SJSA1 (cell line): ENCODE results near the gene KLHL24. TPM values are rescaled to one million over a fixed set of nuclear protein-coding genes. Genes with fewer than 3 reads are reported as not detected.
"Not testable (repeated sequence)": the region's sequence is repeated elsewhere in the genome, so short reads cannot be mapped to it uniquely, and the experiment has no call there.

Experiments
- DNase-seq, 2 experiments: peaks; one replicate each; pipeline ENCODE4 v3.0.0-alpha.2; 2015 to 2020; ENCODE audit warnings: low spot score in 2 of 2, low read depth in 1 of 2
- H3K27ac ChIP-seq: fragments of 250-450 bp; sonication (Bioruptor Pico); 2 replicates; pipeline ENCODE4 v1.5.1; 2020; ENCODE audit warnings: mild to moderate bottlenecking, moderate library complexity
- H3K27me3 ChIP-seq: fragments of 250-450 bp; sonication (Bioruptor Pico); replicated peaks from 2 replicates; pipeline ENCODE4 v1.5.1; 2020; ENCODE audit warnings: mild to moderate bottlenecking, moderate library complexity
- H3K36me3 ChIP-seq: fragments of 250-450 bp; sonication (Bioruptor Pico); 2 replicates; pipeline ENCODE4 v1.5.1; 2020; ENCODE audit warnings: mild to moderate bottlenecking
- H3K4me1 ChIP-seq: fragments of 250-450 bp; sonication (Bioruptor Pico); replicated peaks from 2 replicates; pipeline ENCODE4 v1.6.1; 2021; ENCODE audit warnings: mild to moderate bottlenecking
- H3K4me3 ChIP-seq: fragments of 250-450 bp; sonication (Bioruptor Pico); 2 replicates; pipeline ENCODE4 v1.5.1; 2020; ENCODE audit warnings: mild to moderate bottlenecking
- H3K9me3 ChIP-seq: fragments of 250-450 bp; sonication (Bioruptor Pico); replicated peaks from 2 replicates; pipeline ENCODE4 v1.5.1; 2020; ENCODE audit warnings: mild to moderate bottlenecking
- total RNA-seq: library from RNA; depleted of rRNA; stranded (reverse); fragments of >200 nt; shearing (Covaris generic); gene quantifications from 2 replicates; pipeline ENCODE4 v1.2.3, GENCODE V29; 2014

Gene KLHL24
- total RNA-seq, 1 experiment from 2014 or later = 5.9 TPM

- Histone ChIP-seq H3K4me1 (peaks cover 4% of the 10 kb centered on the region; the same call in 1 of the 2 replicates), H3K27ac (no peak overlapping the region), H3K27me3 (no peaks in the 10 kb centered on the region), H3K4me3 (no peak overlapping the region), H3K36me3 (no peaks in the 10 kb centered on the region), H3K9me3 (no peaks in the 10 kb centered on the region)
- no peak for DNase-seq
These were observed 57.0 kb downstream of the KLHL24 start for GRCh38 chr3:183692436-183692835.

DNA sequence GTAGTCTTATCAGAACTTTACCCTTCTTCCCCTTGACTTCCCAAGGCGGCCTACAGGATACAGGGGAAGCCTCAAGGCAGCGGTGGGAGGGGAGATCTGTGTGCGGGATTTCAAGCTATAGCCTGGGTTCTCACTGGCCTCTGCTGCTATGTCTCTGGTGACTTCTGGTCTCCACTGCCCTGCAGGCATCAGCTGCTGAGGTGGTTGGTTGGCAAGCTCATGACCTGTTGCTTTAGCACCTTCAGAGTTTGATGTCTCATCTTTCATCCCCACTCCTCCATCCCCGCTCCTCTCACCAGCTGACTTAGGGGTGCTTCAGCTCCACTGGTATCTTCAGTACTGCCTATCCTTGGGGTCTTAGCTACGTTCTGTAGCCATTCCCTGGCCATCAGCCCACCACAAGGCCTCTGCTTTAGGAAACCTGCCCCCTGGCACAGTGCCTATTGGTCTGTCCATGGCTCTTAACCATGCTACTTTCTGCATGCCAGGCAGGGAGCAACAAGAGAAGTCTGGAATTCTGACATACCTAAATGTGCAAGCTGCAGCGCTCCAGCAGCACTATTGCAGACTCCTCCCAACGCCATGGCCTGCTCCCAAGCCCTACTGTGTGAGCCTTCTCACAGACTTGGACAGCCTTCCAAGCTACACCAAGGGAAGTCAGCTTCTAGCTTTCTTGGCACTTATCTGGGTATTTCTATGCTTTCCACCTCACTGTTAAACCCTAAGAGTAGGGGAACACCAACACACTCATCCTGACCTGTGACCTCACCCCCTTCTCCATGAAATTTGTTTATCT is 60.3 kb downstream of the KLHL24 start:
- DNase-seq = no peak
- no peaks in the 10 kb centered on the region for H3K27me3 ChIP-seq
- H3K4me1 ChIP-seq = peaks cover 4% of the 10 kb centered on the region; the same call in 1 of the 2 replicates
- no peak overlapping the region for H3K27ac ChIP-seq
- peaks cover 6% of the 10 kb centered on the region for H3K36me3 ChIP-seq
- H3K4me3 ChIP-seq = no peak overlapping the region
- 0 out of 2 replicates have a peak, but pooled peaks cover 2% of the 10 kb centered on the region for H3K9me3 ChIP-seq

GRCh38 chr3:183697123-183697609 is 61.7 kb downstream of the KLHL24 start:
- Histone ChIP-seq H3K4me1 (peaks cover 4% of the 10 kb centered on the region; the same call in 1 of the 2 replicates), H3K36me3 (peaks cover 6% of the 10 kb centered on the region), H3K27me3 (no peaks in the 10 kb centered on the region), H3K4me3 (peak overlapping the region; percentile 100), H3K9me3 (0 out of 2 replicates have a peak, but pooled peaks cover 2% of the 10 kb centered on the region), H3K27ac (no peak overlapping the region; the same call in 1 of the 2 replicates)
- no peak for DNase-seq

GRCh38 chr3:183697610-183698317 is 62.3 kb downstream of the KLHL24 start, which contains the start of gene YEATS2:
Gene YEATS2, plus strand, starts transcription at chr3:183697797. Its CDS starts 17,366 bp downstream, at chr3:183715163.
- Histone ChIP-seq H3K27me3 (no peaks in the 10 kb centered on the region), H3K9me3 (0 out of 2 replicates have a peak, but pooled peaks cover 2% of the 10 kb centered on the region), H3K36me3 (peaks cover 6% of the 10 kb centered on the region), H3K4me3 (peak within 1 kb of the TSS; percentile 100), H3K4me1 (peaks cover 4% of the 10 kb centered on the region; the same call in 1 of the 2 replicates), H3K27ac (peak within 1 kb of the TSS; percentile 87)
- peak; percentile 57 to 71 for DNase-seq

- H3K4me3 ChIP-seq = peak overlapping the region; percentile 100
- no peaks in the 10 kb centered on the region for H3K27me3 ChIP-seq
- peaks cover 4% of the 10 kb centered on the region; the same call in 1 of the 2 replicates for H3K4me1 ChIP-seq
- DNase-seq = peak; percentile 15 to 40
- H3K9me3 ChIP-seq = 0 out of 2 replicates have a peak, but pooled peaks cover 2% of the 10 kb centered on the region
- peak overlapping the region; percentile 87 for H3K27ac ChIP-seq
- peaks cover 6% of the 10 kb centered on the region for H3K36me3 ChIP-seq
These were observed 62.9 kb downstream of the KLHL24 start for GRCh38 chr3:183698318-183698751.

- H3K27me3 ChIP-seq = no peaks in the 10 kb centered on the region
- peaks cover 6% of the 10 kb centered on the region for H3K36me3 ChIP-seq
- peaks cover 4% of the 10 kb centered on the region; the same call in 1 of the 2 replicates for H3K4me1 ChIP-seq
- no peak for DNase-seq
- no peak overlapping the region for H3K27ac ChIP-seq
- H3K4me3 ChIP-seq = peak overlapping the region; percentile 100
- H3K9me3 ChIP-seq = 0 out of 2 replicates have a peak, but pooled peaks cover 2% of the 10 kb centered on the region
These were observed 63.3 kb downstream of the KLHL24 start for GRCh38 chr3:183698756-183699155.

GRCh38 chr3:183699238-183699947 is 64.0 kb downstream of the KLHL24 start:
- no peak for DNase-seq
- H3K4me1 ChIP-seq = peaks cover 4% of the 10 kb centered on the region; the same call in 1 of the 2 replicates
- peaks cover 6% of the 10 kb centered on the region for H3K36me3 ChIP-seq
- no peak overlapping the region for H3K27ac ChIP-seq
- H3K9me3 ChIP-seq = 0 out of 2 replicates have a peak, but pooled peaks cover 2% of the 10 kb centered on the region
- H3K27me3 ChIP-seq = no peaks in the 10 kb centered on the region
- peak overlapping the region; percentile 100 for H3K4me3 ChIP-seq

DNA sequence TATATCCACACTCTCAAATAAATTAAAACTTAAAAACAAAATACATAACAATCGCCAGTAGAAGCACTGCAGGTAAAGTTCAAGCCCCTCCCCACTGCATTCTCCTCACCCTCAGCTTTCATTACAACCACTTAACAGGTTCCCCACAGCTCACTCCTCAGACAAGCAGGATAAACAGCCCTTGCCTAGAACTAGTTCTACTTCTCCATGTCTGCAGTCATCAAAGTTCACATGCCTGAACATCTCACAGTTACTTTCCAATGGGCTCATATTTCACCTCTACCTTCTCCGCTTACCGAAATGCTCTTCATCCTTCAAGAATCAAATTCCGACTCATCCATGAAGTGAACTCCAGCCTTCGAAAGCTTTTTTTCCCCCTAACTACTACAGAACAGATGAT is 66.3 kb downstream of the KLHL24 start:
- DNase-seq = no peak
- Histone ChIP-seq H3K36me3 (peaks cover 6% of the 10 kb centered on the region), H3K4me1 (peaks cover 4% of the 10 kb centered on the region; the same call in 1 of the 2 replicates), H3K9me3 (0 out of 2 replicates have a peak, but pooled peaks cover 2% of the 10 kb centered on the region), H3K27me3 (no peaks in the 10 kb centered on the region), H3K4me3 (no peak overlapping the region), H3K27ac (no peak overlapping the region)

DNA sequence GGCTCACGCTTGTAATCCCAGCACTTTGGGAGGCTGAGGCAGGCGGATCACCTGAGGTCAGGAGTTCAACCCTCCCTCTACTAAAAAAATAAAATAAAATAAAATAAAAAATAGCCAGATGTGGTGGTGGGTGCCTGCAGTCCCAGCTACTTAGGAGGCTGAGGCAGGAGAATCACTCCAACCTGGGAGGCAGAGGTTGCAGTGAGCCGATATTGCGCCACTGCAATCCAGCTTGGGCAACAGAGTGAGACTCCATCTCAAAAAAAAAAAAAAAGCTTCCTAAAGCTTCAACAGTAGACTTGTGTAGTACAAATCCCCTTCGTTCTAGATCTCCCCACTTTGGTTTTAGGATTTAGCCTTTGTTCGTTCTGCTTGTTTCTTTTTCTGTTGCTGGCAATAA is 68.5 kb downstream of the KLHL24 start:
- not testable (repeated sequence) for H3K36me3 ChIP-seq, H3K4me1 ChIP-seq, H3K9me3 ChIP-seq, H3K27me3 ChIP-seq, H3K4me3 ChIP-seq, DNase-seq, H3K27ac ChIP-seq

GRCh38 chr3:183710231-183710630 is 74.8 kb downstream of the KLHL24 start:
- no peak for DNase-seq
- H3K36me3 ChIP-seq = peaks cover 3% of the 10 kb centered on the region; the same call in 1 of the 2 replicates
- no peak overlapping the region for H3K27ac ChIP-seq
- no peak overlapping the region for H3K4me3 ChIP-seq
- H3K4me1 ChIP-seq = no peaks in the 10 kb centered on the region
- no peaks in the 10 kb centered on the region for H3K9me3 ChIP-seq
- no peaks in the 10 kb centered on the region for H3K27me3 ChIP-seq

- H3K36me3 ChIP-seq = peaks cover 12% of the 10 kb centered on the region
- no peaks in the 10 kb centered on the region for H3K27me3 ChIP-seq
- DNase-seq = no peak
- no peaks in the 10 kb centered on the region for H3K4me1 ChIP-seq
- no peaks in the 10 kb centered on the region for H3K9me3 ChIP-seq
- no peak overlapping the region for H3K27ac ChIP-seq
- no peak overlapping the region for H3K4me3 ChIP-seq
These were observed 76.1 kb downstream of the KLHL24 start for GRCh38 chr3:183711516-183711915.

DNA sequence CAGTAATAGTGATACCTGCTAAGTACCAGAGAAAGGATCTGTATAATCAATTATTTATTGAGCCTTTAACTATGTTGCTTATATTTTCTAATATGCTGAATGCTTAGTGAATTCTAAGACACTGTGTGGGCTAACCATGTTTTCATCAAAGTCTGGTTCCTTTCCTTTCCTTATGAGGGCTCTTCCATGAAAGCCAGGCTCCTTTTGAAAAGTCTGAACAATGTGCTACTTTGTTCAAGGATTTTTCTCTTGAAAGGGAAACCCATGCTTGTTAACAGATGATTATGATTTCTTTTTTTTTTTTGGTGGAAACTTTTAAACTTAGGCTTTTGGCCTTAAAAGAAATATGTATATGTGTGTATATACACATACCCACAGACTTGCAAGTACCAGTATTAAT is 79.2 kb downstream of the KLHL24 start:
- Histone ChIP-seq H3K4me3 (no peak overlapping the region), H3K27me3 (no peaks in the 10 kb centered on the region), H3K27ac (no peak overlapping the region), H3K4me1 (no peaks in the 10 kb centered on the region), H3K9me3 (no peaks in the 10 kb centered on the region), H3K36me3 (peaks cover 32% of the 10 kb centered on the region)
- no peak for DNase-seq

DNA sequence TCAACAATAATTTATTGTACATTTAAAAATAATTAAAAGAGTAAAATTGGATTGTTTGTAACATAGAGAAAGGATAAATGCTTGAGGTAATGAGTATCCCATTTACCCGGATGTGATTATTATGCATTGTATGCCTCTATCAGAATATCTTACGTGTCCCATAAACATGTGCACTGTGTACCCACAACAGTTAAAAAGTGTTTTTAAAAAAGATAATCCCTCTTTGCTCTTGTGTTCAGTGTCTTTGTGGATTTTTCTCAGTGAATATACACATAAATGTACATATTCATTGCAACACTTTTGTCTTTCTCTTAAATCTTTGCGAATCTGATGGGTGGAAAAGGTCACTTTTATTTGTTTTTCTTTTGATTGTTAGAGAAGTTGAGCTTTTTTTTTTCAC is 82.6 kb downstream of the KLHL24 start:
- Histone ChIP-seq H3K27me3 (no peaks in the 10 kb centered on the region), H3K4me1 (no peaks in the 10 kb centered on the region), H3K27ac (no peak overlapping the region), H3K4me3 (no peak overlapping the region), H3K9me3 (no peaks in the 10 kb centered on the region), H3K36me3 (peaks cover 52% of the 10 kb centered on the region)
- no peak for DNase-seq
